GM21528 (cell line): ENCODE measurements around the gene KCND2.
A peak's percentile ranks its signal among the peaks of the same experiment; 100 is the strongest.

Experiments
- ATAC-seq: cut with Tn5 transposase; IDR thresholded peaks from one replicate; pipeline ENCODE4 v1.9.1; 2021; ENCODE audit warnings: mild to moderate bottlenecking, moderate library complexity; ENCODE audit not compliant: unreplicated experiment, low FRiP score

KCND2 gene

GRCh38 chr7:120473352-120473751, 200.4 kb downstream of the KCND2 start:
- no peak for ATAC-seq

GRCh38 chr7:120475994-120476393, 203.0 kb downstream of the KCND2 start:
- peak; percentile 81 for ATAC-seq

GRCh38 chr7:120480472-120480871, 207.5 kb downstream of the KCND2 start:
- no peak for ATAC-seq

- ATAC-seq = no peak
Observed at GRCh38 chr7:120480930-120481329, 208.0 kb downstream of the KCND2 start.

GRCh38 chr7:120486164-120486563, 213.2 kb downstream of the KCND2 start:
- ATAC-seq = no peak

GRCh38 chr7:120502132-120502531, 229.2 kb downstream of the KCND2 start:
- no peak for ATAC-seq

GRCh38 chr7:120502825-120503224, 229.8 kb downstream of the KCND2 start:
- no peak for ATAC-seq

- no peak for ATAC-seq
Observed at GRCh38 chr7:120504386-120504785, 231.4 kb downstream of the KCND2 start.

- ATAC-seq = no peak
Observed at GRCh38 chr7:120505770-120506169, 232.8 kb downstream of the KCND2 start.

GRCh38 chr7:120512701-120513100, 239.7 kb downstream of the KCND2 start:
- no peak for ATAC-seq

GRCh38 chr7:120519224-120519623, 246.2 kb downstream of the KCND2 start:
- ATAC-seq = no peak

GRCh38 chr7:120521761-120522737, 249.1 kb downstream of the KCND2 start:
- ATAC-seq = no peak

GRCh38 chr7:120523985-120524384, 251.0 kb downstream of the KCND2 start:
- ATAC-seq = no peak

GRCh38 chr7:120526902-120527509, 254.0 kb downstream of the KCND2 start:
- ATAC-seq = no peak

GRCh38 chr7:120529736-120530135, 256.8 kb downstream of the KCND2 start:
- ATAC-seq = no peak

GRCh38 chr7:120538335-120538734, 265.4 kb downstream of the KCND2 start:
- no peak for ATAC-seq

GRCh38 chr7:120539321-120539720, 266.3 kb downstream of the KCND2 start:
- no peak for ATAC-seq

GRCh38 chr7:120547605-120548004, 274.6 kb downstream of the KCND2 start:
- ATAC-seq = no peak

- no peak for ATAC-seq
Observed at GRCh38 chr7:120550494-120551048, 277.6 kb downstream of the KCND2 start.

GRCh38 chr7:120553491-120553890, 280.5 kb downstream of the KCND2 start:
- no peak for ATAC-seq

GRCh38 chr7:120554960-120555571, 282.1 kb downstream of the KCND2 start:
- ATAC-seq = peak; percentile 75
